GM23338 (cell line): ENCODE measurements around the gene OR2AG2. TPM values are rescaled to one million over a fixed set of nuclear protein-coding genes. Genes with fewer than 3 reads are reported as not detected.
A peak's percentile ranks its signal among the peaks of the same experiment; 100 is the strongest.

Source experiments
- ATAC-seq: fragments of 200-7000 bp; cut with Tn5 transposase; 3 replicates; pipeline ENCODE4 v1.9.1; 2020
- DNase-seq: peaks from one replicate; pipeline ENCODE4 v3.0.0-alpha.2; 2015; ENCODE audit warnings: low spot score
- H2AFZ ChIP-seq: fragments of 200-600 bp; sonication (generic); 2 replicates; pipeline ENCODE4 v1.8.0; 2016; ENCODE audit warnings: antibody characterized with exemption, mild to moderate bottlenecking, moderate library complexity
- H3F3A ChIP-seq: fragments of 200-600 bp; sonication (generic); replicated peaks from 2 replicates; pipeline ENCODE4 v1.8.0; 2017; ENCODE audit warnings: antibody characterized with exemption, mixed run types, low read depth
- H3K27ac ChIP-seq: fragments of 200-600 bp; sonication (generic); 2 replicates; pipeline ENCODE4 v1.6.1; 2016; ENCODE audit warnings: low read depth
- H3K27me3 ChIP-seq: fragments of 200-600 bp; sonication (generic); 2 replicates; pipeline ENCODE4 v1.8.0; 2016; ENCODE audit warnings: mild to moderate bottlenecking, mixed run types, moderate library complexity; ENCODE audit not compliant: insufficient read depth
- H3K36me3 ChIP-seq: fragments of 200-600 bp; sonication (generic); 2 replicates; pipeline ENCODE4 v1.8.0; 2016; ENCODE audit warnings: mild to moderate bottlenecking; ENCODE audit not compliant: insufficient read depth
- H3K4me1 ChIP-seq: fragments of 200-600 bp; sonication (generic); 2 replicates; pipeline ENCODE4 v1.8.0; 2016; ENCODE audit warnings: mild to moderate bottlenecking, moderate library complexity; ENCODE audit not compliant: insufficient read depth
- H3K4me2 ChIP-seq: fragments of 200-600 bp; sonication (generic); 2 replicates; pipeline ENCODE4 v1.7.1; 2017; ENCODE audit warnings: mixed run types
- H3K4me3 ChIP-seq: fragments of 200-600 bp; sonication (generic); 2 replicates; pipeline ENCODE4 v1.6.1; 2016; ENCODE audit warnings: mixed run types
- H3K79me2 ChIP-seq: fragments of 200-600 bp; sonication (generic); replicated peaks from 2 replicates; pipeline ENCODE4 v1.8.0; 2017; ENCODE audit warnings: mild to moderate bottlenecking; ENCODE audit not compliant: insufficient read depth
- H3K9me2 ChIP-seq: fragments of 200-600 bp; sonication (generic); 2 replicates; pipeline ENCODE4 v1.8.0; 2017; ENCODE audit not compliant: insufficient read depth
- H4K20me1 ChIP-seq: fragments of 200-600 bp; sonication (generic); replicated peaks from 2 replicates; pipeline ENCODE4 v1.8.0; 2017; ENCODE audit warnings: mild to moderate bottlenecking; ENCODE audit not compliant: insufficient read depth
- H3K27ac Mint-ChIP-seq: 2 replicates; pipeline ENCODE4 v1.8.0; 2020; ENCODE audit warnings: inconsistent platforms, mild to moderate bottlenecking, moderate library complexity, mixed read lengths
- H3K27me3 Mint-ChIP-seq: 3 replicates; pipeline ENCODE4 v1.8.0; 2022; ENCODE audit warnings: low read depth, mild to moderate bottlenecking, moderate library complexity, mixed read lengths, inconsistent platforms; ENCODE audit not compliant: insufficient read depth, poor library complexity
- H3K36me3 Mint-ChIP-seq: 3 replicates; pipeline ENCODE4 v1.8.0; 2021; ENCODE audit warnings: low read depth, mild to moderate bottlenecking, inconsistent platforms, moderate library complexity, mixed read lengths
- H3K4me1 Mint-ChIP-seq: 3 replicates; pipeline ENCODE4 v1.8.0; 2020; ENCODE audit warnings: mild to moderate bottlenecking, inconsistent platforms, mixed read lengths
- H3K4me3 Mint-ChIP-seq: 3 replicates; pipeline ENCODE4 v1.8.0; 2021; ENCODE audit warnings: moderate library complexity, mild to moderate bottlenecking, inconsistent platforms, mixed read lengths
- H3K9me3 Mint-ChIP-seq: 3 replicates; pipeline ENCODE4 v1.8.0; 2020; ENCODE audit warnings: moderate library complexity, mild to moderate bottlenecking, inconsistent platforms, mixed read lengths
- CREB1 ChIP-seq: fragments of 250-450 bp; sonication (Bioruptor Pico); IDR thresholded peaks from 2 replicates; pipeline ENCODE4 v1.5.0; 2020; ENCODE audit warnings: low read depth, mild to moderate bottlenecking, moderate library complexity
- ETS1 ChIP-seq: IDR thresholded peaks from 2 replicates; pipeline ENCODE4 v1.6.1; 2016; ENCODE audit warnings: antibody characterized with exemption
- EZH2 ChIP-seq: fragments of 200-600 bp; sonication (generic); IDR thresholded peaks from one replicate; pipeline ENCODE4 v1.8.0; 2017; ENCODE audit warnings: antibody characterized with exemption, mild to moderate bottlenecking, low read depth; ENCODE audit not compliant: unreplicated experiment
- EZH2phosphoT487 ChIP-seq: fragments of 200-600 bp; sonication (generic); IDR thresholded peaks from one replicate; pipeline ENCODE4 v1.8.1; 2018; ENCODE audit warnings: antibody characterized with exemption; ENCODE audit not compliant: unreplicated experiment
- NANOG ChIP-seq: IDR thresholded peaks from 2 replicates; pipeline ENCODE4 v1.6.1; 2016; ENCODE audit warnings: antibody characterized with exemption, borderline replicate concordance
- POLR2AphosphoS5 ChIP-seq: IDR thresholded peaks from 2 replicates; pipeline ENCODE4 v1.6.1; 2016; ENCODE audit warnings: antibody characterized with exemption, low read depth
- STAT1 ChIP-seq: IDR thresholded peaks from one replicate; pipeline ENCODE4 v1.6.1; 2016; ENCODE audit warnings: antibody characterized with exemption; ENCODE audit not compliant: unreplicated experiment
- ZNF114 ChIP-seq: fragments of 250-450 bp; sonication (Bioruptor Pico); IDR thresholded peaks from 2 replicates; pipeline ENCODE4 v1.5.0; 2020; ENCODE audit warnings: mild to moderate bottlenecking, moderate library complexity
- ZNF331 ChIP-seq: fragments of 250-450 bp; sonication (Bioruptor Pico); IDR thresholded peaks from 2 replicates; pipeline ENCODE4 v1.5.0; 2020; ENCODE audit warnings: low read depth, mild to moderate bottlenecking, moderate library complexity
- ZNF462 ChIP-seq: fragments of 250-450 bp; sonication (Bioruptor Pico); IDR thresholded peaks from 2 replicates; pipeline ENCODE4 v1.5.0; 2020; ENCODE audit warnings: mild to moderate bottlenecking, moderate library complexity
- polyA plus RNA-seq: library from polyadenylated mRNA; unstranded; fragments of >200 nt; fragmentation: Nextera tagmentation; extraction: Ambion mirVana; gene quantifications from 2 replicates; pipeline ENCODE4 v1.2.1, GENCODE V29; 2016
- total RNA-seq: library from RNA; depleted of rRNA; stranded (reverse); fragments of >200 nt; shearing (Covaris generic); gene quantifications from 2 replicates; pipeline ENCODE4 v1.2.3, GENCODE V29; 2014

Gene OR2AG2
- total and polyA plus RNA-seq, 2 experiments from 2014 or later: 0.11 to 0.45 TPM

- no peak overlapping the region for H3K4me3 ChIP-seq
- H2AFZ ChIP-seq: no peak overlapping the region
- Mint-ChIP-seq H3K27ac (no peak overlapping the region), H3K27me3 (peaks cover 2% of the 10 kb centered on the region), H3K9me3 (0 out of 3 replicates have a peak, but pooled peaks cover 3% of the 10 kb centered on the region), H3K36me3 (no peaks in the 10 kb centered on the region), H3K4me3 (no peak overlapping the region), H3K4me1 (no peaks in the 10 kb centered on the region)
- no peak overlapping the region for H3K27ac ChIP-seq
- no peaks in the 10 kb centered on the region for H3K9me2 ChIP-seq
- H3K4me1 ChIP-seq: no peaks in the 10 kb centered on the region
- no peaks in the 10 kb centered on the region for H3F3A ChIP-seq
- no peak for TF ChIP-seq ZNF462 (CRISPR knock-in tag)
- TF ChIP-seq NANOG: no peak
- no peaks in the 10 kb centered on the region for H3K27me3 ChIP-seq
- no peaks in the 10 kb centered on the region for H3K79me2 ChIP-seq
- ATAC-seq: no peak
- H4K20me1 ChIP-seq: no peaks in the 10 kb centered on the region
- no peaks in the 10 kb centered on the region for H3K36me3 ChIP-seq
- no peak for DNase-seq
- no peak overlapping the region for H3K4me2 ChIP-seq
Measured at GRCh38 chr11:6733326-6734275, 38.2 kb downstream of the OR2AG2 start.

- Histone ChIP-seq H3K27ac (no peak overlapping the region), H2AFZ (peak overlapping the region; percentile 30; the same call in 1 of the 2 replicates), H3F3A (no peaks in the 10 kb centered on the region), H3K9me2 (no peaks in the 10 kb centered on the region), H3K4me1 (no peaks in the 10 kb centered on the region), H3K27me3 (no peaks in the 10 kb centered on the region), H3K4me2 (no peak overlapping the region), H4K20me1 (no peaks in the 10 kb centered on the region), H3K79me2 (no peaks in the 10 kb centered on the region), H3K4me3 (no peak overlapping the region), H3K36me3 (no peaks in the 10 kb centered on the region)
- no peaks in the 10 kb centered on the region for H3K27me3 Mint-ChIP-seq
- DNase-seq (no peak), ATAC-seq (no peak)
- H3K9me3 Mint-ChIP-seq: 0 out of 3 replicates have a peak, but pooled peaks cover 3% of the 10 kb centered on the region
- no peak overlapping the region for H3K4me3 Mint-ChIP-seq
- no peaks in the 10 kb centered on the region for H3K4me1 Mint-ChIP-seq
- H3K36me3 Mint-ChIP-seq: no peaks in the 10 kb centered on the region
- no peak overlapping the region for H3K27ac Mint-ChIP-seq
- TF ChIP-seq ETS1: no peak
- TF ChIP-seq ZNF114 (CRISPR knock-in tag): no peak
- no peak for TF ChIP-seq EZH2phosphoT487
- TF ChIP-seq POLR2AphosphoS5: no peak
- TF ChIP-seq CREB1 (CRISPR knock-in tag): no peak
- no peak for TF ChIP-seq NANOG
- TF ChIP-seq EZH2: no peak
- no peak for TF ChIP-seq ZNF331 (CRISPR knock-in tag)
- TF ChIP-seq STAT1: no peak
Measured at GRCh38 chr11:6727971-6728760, 43.6 kb downstream of the OR2AG2 start.
